Frontal cortex (tissue), 4 donors: ENCODE measurements around the gene PIGK. TPM values are rescaled to one million over a fixed set of nuclear protein-coding genes. Genes with fewer than 3 reads are reported as not detected.
"Not testable (repeated sequence)": the region's sequence is repeated elsewhere in the genome, so short reads cannot be mapped to it uniquely, and the experiment has no call there.

ENCODE experiments used
- DNase-seq, 2 donors: peaks; one replicate each; pipeline ENCODE4 v3.0.0; 2012; ENCODE audit warnings: low spot score in 2 of 2
- FAIRE-seq: peaks from 2 replicates; lab custom pipeline; 2012; peaks lifted over from hg19 to GRCh38; lab: Jason Lieb, UNC
- total RNA-seq: library from RNA; depleted of rRNA; stranded (reverse); fragments of >200 nt; gene quantifications from one replicate; pipeline ENCODE4 v1.2.3, GENCODE V29; 2014
- donor health status: control.
- donor health status: control.
- donor health status: control.

The PIGK gene
- total RNA-seq, 1 donor from 2014 or later = 26.5 TPM

DNA sequence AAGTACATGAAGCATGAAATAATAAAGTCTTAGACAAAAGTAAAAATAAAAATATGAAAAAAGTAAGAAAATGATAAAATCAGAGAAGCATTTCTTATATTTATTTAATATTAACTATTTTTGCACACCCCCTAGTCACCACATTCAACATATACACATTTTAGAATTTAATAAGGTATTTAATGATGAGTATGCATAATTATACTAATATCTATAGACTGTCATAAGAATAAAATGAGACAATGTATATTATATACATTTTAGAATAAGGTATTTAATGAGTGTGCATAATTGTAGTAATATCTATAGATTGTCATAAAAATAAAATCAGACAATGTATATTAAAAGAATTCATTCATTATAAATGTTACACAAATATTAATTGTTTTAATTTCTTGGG, 18.9 kb downstream of the PIGK start:
- FAIRE-seq (peak; percentile 66), DNase-seq (no peak)

DNA sequence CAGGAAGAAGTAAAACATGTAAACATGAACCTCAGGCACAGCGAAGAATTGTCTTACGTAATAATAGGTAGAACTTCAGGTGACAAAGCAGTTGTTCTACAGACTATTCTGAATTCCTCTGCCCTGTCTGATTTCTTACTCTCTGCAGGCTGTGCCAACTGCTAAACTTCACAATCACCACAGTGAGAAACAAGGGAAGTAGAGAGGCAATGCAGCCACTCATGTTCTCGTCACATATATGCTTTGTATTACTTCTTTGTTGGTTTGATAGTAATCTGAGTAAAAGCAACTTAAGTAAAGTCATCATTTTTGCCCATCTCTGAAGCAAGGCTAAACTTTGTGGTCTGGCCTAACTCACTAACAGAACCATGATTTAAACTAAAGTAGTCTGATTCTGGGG, 21.9 kb downstream of the PIGK start:
- DNase-seq (no peak), FAIRE-seq (no peak)

DNA sequence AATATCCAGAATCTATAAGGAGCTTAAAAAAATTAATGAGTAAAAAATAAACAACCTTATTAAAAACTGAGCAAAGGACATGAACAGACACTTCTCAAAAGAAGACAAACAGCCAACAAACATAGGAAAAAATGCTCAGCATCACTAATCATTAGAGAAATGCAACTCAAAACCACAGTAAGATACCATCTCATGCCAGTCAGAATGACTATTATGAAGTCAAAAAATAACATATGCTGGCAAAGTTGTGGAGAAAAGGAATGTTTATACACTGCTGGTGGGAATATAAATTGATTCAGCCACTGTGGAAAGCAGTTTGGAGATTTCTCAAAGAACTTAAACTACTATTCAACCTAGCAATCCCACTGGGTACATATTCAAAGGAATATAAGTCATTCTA, 25.3 kb downstream of the PIGK start:
- FAIRE-seq (no peak), DNase-seq (no peak)

DNA sequence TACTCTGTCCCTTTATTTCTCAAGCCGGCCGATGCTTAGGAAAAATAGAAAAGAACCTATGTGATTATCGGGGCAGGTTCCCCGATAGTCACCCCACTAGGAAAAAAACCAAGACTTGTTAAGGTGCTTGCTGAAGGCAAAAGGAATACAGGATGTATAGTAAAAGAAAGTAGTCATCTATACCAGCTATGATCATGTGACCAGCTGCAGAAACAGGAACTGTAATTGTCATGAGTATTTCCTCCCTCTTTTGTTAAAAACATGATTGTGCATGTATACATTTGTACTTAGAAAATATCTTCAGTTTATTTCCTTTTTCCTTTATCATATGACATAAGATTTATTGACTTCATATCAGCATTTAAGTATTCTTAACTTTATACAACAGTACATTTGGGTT, 30.5 kb downstream of the PIGK start:
- FAIRE-seq (no peak), DNase-seq (no peak)

DNA sequence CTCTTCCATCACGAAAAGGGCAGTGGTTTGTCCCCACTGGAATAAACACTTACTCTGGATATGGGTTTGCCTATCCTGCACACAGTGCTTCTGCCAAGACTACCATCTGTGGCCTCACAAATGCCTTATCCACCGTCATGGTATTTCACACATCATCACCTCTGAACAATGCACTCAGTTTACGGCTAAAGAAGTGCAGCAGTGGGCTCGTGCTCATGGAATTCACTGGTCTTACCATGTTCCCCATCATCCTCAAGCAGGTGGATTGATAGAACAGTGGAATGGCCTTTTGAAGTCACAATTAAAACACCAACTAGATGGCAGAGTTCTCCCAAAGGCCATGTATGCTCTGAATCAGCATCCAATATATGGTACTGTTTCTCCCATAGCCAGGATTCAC, 32.3 kb downstream of the PIGK start:
- FAIRE-seq = not testable (repeated sequence)

DNA sequence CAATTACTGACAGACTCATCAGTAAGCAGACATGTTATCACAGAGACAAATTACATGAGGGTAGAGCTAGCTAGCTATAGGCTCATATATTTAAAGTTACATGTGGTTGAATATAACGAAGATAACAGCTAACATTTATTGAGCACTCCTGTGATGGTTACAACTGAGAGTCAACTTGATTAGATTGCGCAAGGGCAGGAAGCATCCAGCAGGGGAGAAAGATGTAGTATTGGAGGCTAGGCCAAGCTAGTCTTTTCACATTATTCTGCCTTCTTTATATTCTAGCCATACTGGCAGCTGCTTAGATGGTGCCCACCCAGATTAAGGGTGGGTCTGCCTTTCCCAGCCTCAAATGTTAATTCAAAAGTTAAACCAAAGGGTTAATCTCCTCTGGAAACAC, 37.1 kb downstream of the PIGK start:
- FAIRE-seq (no peak), DNase-seq (no peak)

More for the DNA sequence above, 32.3 kb downstream of the PIGK start:
- DNase-seq = not testable (repeated sequence)

DNA sequence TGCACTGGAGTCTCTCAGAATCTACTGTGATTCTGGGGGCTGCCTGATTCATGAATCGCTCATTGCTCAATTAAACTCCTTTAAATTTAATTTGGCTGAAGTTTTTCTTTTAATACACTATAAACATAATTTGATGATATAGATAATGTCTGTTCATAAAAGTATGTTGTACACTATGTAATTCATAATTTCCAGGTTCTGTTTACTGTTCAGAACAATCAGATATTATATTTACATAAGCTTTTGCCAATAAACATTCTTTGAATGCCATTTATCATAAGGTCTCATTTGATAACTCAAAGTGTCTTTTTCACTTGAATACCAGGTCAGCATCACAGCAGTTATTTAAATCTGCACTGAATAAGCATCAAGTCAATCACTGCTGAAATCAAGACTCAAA, 39.6 kb downstream of the PIGK start:
- DNase-seq (no peak), FAIRE-seq (no peak)

DNA sequence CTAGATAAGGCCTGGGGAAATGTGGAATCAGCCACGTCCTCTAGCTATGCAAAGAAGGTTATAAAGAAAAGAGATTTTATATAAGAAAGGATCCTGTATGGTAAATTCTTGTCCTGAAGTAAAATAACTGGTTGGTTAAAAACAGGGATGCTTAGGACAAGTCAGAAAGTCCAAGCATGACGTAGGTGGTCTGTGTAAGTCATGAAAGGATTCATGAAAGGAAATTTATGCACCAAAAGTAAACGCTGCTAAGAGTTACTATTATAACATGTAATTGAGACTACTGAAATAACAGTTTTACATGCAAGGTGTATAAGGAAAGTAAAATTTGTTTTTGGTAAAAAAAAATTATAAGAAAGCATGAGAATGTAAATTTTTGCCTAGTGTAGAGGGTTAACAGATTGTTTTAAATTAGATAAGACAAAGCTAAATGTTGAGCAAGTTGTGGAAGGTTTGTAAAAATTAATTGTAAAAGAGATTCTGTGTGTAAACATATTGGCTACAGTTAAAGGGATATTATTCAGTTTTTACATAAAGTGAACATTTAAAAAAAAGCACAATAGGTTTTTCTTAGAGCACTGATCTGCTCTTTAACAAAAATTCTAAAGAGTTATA, 43.9 kb downstream of the PIGK start:
- DNase-seq (no peak), FAIRE-seq (no peak)

DNA sequence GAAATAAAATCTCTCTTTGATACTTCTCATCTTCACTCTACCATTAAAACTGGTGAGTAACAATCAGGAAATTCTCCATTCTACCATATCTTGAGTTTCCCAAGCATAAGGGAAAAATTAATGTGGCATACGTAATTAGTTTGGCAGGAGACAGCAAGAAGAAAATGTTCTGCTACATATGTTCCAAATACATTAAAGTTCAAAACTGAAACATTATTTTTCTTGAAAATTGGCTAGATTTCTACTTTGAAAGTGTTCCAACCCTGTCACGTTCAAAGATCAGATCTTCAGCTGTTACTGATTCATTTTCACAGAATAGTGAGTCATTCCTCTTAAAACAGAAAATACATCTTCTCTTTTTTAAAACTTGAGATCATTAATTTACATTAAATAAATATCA, 48.5 kb downstream of the PIGK start:
- FAIRE-seq = no peak
- DNase-seq = no peak

DNA sequence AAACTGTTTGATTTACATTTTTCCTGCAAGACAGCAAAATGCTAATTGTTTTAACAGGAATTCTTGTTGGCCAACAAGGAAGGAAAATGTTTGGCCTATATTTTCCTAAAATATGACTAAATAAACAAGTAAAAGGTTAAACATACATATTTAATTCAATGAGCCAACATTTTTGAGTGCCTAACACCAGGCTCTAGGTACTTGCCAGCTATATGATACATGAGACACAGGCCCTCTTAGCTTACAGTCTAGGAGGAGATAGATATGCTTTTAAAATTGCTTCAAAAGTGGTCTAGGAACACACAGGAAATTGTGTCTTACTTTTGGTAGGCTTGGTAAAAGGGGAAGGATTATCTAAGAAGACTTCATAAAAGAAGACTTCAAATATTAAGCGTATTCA, 50.9 kb downstream of the PIGK start:
- FAIRE-seq = no peak
- DNase-seq = no peak

DNA sequence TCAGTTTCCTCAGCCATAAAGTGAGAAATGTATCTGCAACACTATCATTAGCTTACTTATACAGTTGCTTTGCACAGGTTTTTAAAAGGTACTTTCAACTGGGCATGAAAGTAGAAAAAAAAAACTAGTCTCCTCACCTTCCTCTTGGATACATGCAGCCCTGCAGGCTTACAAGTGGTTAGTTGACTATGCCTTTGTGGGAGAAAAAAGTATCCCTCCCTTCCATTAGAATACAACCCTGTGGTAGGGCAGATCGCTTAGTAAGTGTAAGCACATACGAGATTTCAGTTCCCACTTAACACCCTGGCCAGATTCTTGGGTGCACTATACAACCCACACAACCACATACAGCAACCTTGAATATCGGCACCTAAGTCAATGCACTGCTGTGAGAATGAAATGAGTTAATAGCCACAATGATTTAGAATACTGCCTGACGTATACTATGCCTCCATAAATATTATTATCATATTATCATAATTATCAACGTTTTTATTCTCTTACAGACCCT, 54.7 kb downstream of the PIGK start:
- DNase-seq = no peak
- FAIRE-seq = no peak

DNA sequence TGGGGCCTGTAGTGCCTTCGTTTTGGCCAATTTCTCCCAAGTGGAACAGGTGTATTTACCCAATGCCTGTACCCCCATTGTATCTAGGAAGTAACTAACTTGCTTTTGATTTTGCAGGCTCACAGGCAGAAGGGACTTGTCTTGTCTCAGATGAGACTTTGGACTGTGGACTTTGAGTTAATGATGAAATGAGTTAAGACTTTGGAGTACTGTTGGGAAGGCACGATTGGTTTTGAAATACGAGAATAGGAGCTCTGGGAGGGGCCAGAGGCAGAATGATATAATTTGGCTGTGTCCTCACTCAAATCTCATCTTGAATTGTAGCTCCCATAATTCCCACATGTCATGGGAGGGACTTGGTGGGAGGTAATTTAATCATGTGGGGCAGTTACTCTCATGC, 59.5 kb downstream of the PIGK start:
- not testable (repeated sequence) for FAIRE-seq, DNase-seq

DNA sequence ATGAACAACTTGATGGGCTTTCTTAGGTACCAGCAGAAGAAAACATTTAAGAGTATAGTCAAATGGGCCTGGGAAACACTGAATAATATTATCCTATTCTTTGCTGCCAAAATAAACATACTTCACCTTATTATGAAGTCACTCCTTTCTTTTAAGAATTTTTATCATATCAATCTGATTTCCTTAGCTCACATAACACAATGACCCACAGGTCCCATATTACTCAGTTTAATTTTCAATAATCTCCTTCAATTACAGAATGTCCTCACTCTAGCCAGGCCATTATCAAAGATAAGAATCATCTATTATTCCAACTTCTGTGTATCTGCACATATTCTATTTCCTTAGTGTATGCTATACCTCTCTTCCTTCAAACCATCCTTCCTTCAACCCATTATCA, 63.0 kb downstream of the PIGK start:
- FAIRE-seq (no peak), DNase-seq (no peak)

DNA sequence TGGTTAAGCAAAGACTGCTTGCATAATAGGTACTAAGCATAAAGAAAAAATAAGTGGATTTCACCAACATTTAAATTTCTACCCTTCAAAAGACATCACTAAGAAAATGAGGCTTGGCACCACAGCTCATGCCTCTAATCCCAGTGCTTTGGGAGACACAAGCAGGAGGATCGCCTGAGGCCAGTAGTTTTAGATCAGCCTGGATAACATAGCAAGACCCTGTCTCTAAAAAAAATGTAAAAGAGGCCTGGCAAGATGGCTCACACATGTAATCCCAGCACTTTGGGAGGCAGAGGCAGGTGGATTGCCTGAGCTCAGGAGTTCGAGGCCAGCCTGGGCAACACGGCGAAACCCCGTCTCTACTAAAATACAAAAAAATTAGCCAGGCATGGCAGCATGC, 73.0 kb downstream of the PIGK start:
- DNase-seq = no peak
- FAIRE-seq = no peak

DNA sequence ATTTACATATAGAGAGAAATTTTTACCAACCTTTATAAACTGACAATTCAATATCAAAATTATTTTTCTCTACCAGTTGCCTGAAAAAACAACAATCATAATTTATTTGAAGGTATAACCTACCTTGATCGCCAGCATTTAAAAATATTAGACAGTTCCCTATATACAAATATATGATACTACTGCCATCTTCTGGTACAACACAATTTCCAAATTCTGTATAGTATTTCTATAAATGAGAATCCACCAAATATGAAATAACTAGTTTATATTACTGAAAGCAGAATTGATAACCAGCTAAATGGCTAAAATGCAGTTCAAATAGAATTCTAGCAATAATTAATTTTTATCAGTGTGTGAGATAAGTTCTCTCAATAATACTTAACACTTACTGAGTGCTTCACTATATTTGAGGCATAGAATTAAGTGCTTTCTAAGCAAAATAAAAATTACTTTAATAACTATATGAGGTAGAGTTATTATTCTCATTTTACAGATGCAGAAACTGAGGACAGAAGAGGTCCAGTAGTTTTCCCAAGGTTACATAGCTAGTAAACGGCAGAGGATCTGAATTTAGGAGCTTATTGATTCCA, 75.6 kb downstream of the PIGK start:
- no peak for DNase-seq
- FAIRE-seq = peak; percentile 33

DNA sequence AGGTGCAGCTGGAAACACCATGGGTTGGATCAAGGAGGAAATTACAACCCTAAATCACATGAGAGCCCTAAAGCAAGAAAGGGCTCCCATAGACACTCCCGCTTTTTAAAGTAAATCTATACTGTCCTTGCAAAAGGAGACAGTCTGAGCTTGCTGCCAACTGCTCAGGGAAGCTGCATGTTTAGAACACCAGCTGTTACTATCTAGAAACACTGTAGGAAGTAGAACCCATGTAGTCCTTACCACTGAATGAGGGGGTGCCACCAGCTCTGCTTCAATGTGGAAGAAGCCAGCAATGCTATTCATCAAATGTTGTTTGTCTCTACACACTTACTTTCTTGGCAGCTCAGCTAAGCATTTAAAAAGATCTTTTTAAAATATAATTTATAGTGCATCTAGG, 79.8 kb downstream of the PIGK start:
- peak in 1 of 2 donors; percentile 7 for DNase-seq
- FAIRE-seq = no peak

DNA sequence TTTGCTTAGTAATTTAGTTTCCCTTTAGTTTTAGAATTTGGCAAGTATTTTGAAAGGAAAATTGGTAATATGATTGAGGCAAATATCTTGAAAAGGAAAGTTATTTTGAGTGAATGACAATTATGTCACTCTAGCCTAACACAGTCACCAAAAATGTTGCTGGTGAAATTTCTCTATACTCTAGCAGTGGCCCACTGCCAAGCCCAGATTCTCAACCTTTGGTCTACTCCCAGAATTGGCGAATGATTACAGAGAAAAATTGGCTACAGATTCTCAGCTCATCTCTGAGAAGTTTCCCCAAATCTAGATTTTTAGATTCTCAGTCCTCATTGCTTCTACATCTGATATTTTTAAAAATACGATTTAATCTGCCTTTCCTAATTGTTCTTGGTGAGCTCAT, 84.9 kb downstream of the PIGK start:
- no peak for FAIRE-seq
- DNase-seq = no peak

DNA sequence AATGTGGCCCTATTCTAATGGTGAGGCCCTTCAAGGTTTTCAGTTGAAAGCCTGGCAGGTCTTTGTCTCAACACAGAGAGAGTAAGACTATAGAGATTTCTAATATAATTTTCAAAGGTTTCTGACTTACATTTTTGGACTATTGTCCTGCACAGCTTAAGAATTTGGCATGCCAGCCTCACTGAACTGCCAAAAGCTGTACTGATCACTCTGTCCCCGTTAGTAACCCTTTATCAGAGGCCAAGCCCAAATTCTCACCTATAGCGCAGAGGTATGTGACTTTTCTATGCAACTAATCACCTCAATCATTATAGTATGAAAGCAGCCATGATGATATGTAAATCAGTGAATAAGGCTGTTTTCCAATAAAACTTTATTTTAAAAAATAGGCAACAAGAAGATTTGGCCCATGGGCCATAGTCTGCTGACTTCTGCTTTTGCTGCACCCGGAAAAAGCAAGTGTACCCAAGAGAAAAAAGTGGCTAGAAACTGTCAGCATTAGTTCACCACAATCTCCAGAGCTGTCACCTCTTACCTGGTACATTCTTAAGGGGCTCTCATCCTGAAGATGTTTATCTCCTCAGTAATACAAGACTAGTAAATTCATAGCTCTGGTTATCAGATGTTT, 85.4 kb downstream of the PIGK start:
- DNase-seq (no peak), FAIRE-seq (no peak)

DNA sequence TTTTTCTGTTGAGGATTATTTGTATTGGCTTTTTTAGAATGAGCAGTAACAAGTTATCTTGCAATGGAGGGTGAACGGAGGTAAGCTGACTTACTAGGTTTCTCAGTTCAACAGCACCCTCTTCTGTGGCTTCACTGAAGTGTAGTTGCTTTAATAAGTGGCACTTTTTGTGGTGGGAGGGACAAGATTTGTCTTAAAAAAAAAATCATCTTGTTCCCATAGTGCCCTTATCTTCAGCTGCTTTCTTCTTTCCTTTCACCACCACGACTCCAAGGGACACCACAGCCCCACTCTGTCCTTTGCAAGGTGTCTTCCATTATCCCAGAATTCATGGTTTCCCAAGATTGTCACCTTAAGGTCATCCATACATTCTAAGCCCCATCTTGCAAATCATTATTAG, 92.9 kb downstream of the PIGK start:
- FAIRE-seq (no peak), DNase-seq (peak in 1 of 2 donors; percentile 15)

DNA sequence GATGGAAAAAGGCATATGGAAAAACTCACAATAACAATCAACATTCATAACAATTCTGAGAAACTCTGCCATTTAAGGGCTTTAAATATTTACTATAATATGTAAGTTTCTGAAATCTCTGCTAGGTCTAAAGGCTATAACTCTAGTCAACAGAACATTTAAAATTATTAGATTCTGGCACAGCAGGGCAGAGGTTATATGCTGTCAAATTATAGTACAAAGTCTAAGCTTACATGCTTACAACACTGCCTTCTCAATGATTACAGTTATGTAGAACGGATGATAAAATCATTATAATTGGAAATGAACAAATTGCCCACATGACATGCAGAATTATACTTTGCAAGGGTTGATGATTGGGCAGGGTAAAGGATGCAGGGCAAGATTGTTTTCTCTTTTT, 97.7 kb downstream of the PIGK start:
- FAIRE-seq (no peak), DNase-seq (no peak)

DNA sequence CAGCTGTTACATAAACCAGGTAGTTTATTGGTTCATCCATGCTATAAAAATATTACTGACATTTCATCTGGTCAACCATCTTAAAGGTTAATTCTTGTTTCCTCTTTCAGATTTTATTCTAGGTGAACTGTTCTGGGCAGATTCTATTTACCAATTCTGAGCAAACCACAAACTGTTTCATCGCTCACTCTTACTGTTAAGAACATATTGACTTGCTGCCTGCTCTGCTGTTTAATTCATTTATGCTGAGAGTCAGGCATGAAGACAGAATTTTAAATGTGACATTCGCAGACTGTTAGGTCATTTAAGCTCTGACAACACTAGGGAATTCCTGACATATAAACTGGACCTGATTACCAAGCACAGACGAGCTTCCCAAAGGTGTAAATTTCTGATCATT, 98.3 kb downstream of the PIGK start:
- no peak for FAIRE-seq
- DNase-seq = no peak

DNA sequence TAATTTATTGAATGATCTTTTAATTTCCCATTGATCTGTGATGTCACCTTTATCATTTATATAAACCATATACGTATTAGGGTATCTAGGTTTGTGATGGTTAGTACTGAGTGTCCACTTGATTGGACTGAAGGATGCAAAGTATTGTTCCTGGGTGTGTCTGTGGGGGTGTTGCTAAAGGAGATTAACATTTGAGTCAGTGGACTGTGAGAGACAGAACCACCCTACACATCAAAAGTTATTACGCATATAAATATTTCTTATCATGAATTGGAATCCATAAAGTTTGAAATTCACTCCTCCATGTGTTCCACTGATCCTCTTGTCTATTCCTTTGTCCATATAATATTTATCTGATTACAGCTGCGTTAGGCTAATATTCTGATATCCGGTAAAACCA, 100.5 kb downstream of the PIGK start:
- FAIRE-seq (no peak), DNase-seq (no peak)
